Tibial nerve (tissue), 4 donors: Measurements from ENCODE around the gene SETD3. TPM values are rescaled to one million over a fixed set of nuclear protein-coding genes. Genes with fewer than 3 reads are reported as not detected.

Source experiments
- DNase-seq, 2 donors: peaks; one replicate each; pipeline ENCODE4 v3.0.0-alpha.2; 2019; ENCODE audit warnings: low spot score in 2 of 2
- H3K27ac ChIP-seq, 4 donors: fragments of 200-600 bp; sonication (generic) in 3 of 4; one replicate each; pipeline ENCODE4 v1.5.1; 2017 to 2019; ENCODE audit warnings: mild to moderate bottlenecking in 1 of 4
- H3K27me3 ChIP-seq, 2 donors: fragments of 200-600 bp; sonication (generic) in 1 of 2; one replicate each; pipeline versions ENCODE4 v1.5.1 to v1.6.0; 2017 to 2019
- H3K36me3 ChIP-seq, 3 donors: fragments of 200-600 bp; sonication (generic); one replicate each; pipeline ENCODE4 v1.5.1; 2018 to 2019
- H3K4me1 ChIP-seq, 4 donors: fragments of 200-600 bp; sonication (generic) in 3 of 4; one replicate each; pipeline ENCODE4 v1.5.1; 2017 to 2019
- H3K4me3 ChIP-seq, 4 donors: fragments of 200-600 bp; sonication (generic) in 3 of 4; one replicate each; pipeline ENCODE4 v1.5.1; 2017 to 2019; ENCODE audit warnings: mild to moderate bottlenecking in 1 of 4, moderate library complexity in 1 of 4
- H3K9me3 ChIP-seq, 4 donors: fragments of 200-600 bp; sonication (generic) in 3 of 4; one replicate each; pipeline ENCODE4 v1.5.1; 2017 to 2019
- CTCF ChIP-seq, 5 experiments: fragments of 200-600 bp in 3 of 5; fragments of 450-650 bp in 2 of 5; sonication (generic) in 3 of 5; IDR thresholded peaks; one replicate each; pipeline ENCODE4 v1.5.1; 2016 to 2019; ENCODE audit warnings: antibody characterized with exemption in 5 of 5, mild to moderate bottlenecking in 3 of 5, moderate library complexity in 2 of 5
- EP300 ChIP-seq, 2 donors: sonication (generic); formaldehyde crosslinking; IDR thresholded peaks; one replicate each; pipeline ENCODE4 v1.6.1; 2017; ENCODE audit warnings: antibody characterized with exemption in 2 of 2, mild to moderate bottlenecking in 1 of 2
- POLR2A ChIP-seq, 2 donors: fragments of 450-650 bp; IDR thresholded peaks; one replicate each; pipeline ENCODE4 v1.6.1; 2017; ENCODE audit warnings: antibody characterized with exemption in 2 of 2, mild to moderate bottlenecking in 2 of 2, moderate library complexity in 2 of 2
- WGBS, 2 donors: methylation state at CpG; one replicate each; pipeline ENCODE4 v1.1.5; 2018; 5-methylcytosine and 5-hydroxymethylcytosine counted together
- total RNA-seq, 4 donors: library from RNA; depleted of rRNA; stranded (reverse); fragments of >200 nt; gene quantifications; one replicate each; pipeline ENCODE4 v1.1.0, GENCODE V29; 2016

The SETD3 gene
- total RNA-seq, 4 donors from 2014 or later, result 63.3 to 118 (median 80.6) TPM

- no peaks in the 10 kb centered on the region for H3K9me3 ChIP-seq
- WGBS, 2 donors, result 93 to 95% methylated on average over 13 of the region's 13 CpGs
- peaks cover 0 to 79% (median 27%) of the 10 kb centered on the region in 3 donors for H3K36me3 ChIP-seq
These were observed 27.4 kb upstream of the SETD3 start for GRCh38 chr14:99507860-99508640.

GRCh38 chr14:99506276-99506675, 25.6 kb upstream of the SETD3 start:
- 90 to 91% methylated on average over 6 of the region's 6 CpGs for WGBS, 2 donors
- no peak for DNase-seq
- Histone ChIP-seq H3K9me3 (no peaks in the 10 kb centered on the region), H3K36me3 (peaks cover 4 to 90% (median 31%) of the 10 kb centered on the region in 3 donors), H3K4me3 (no peak overlapping the region), H3K27me3 (no peaks in the 10 kb centered on the region), H3K27ac (no peak overlapping the region), H3K4me1 (peaks cover 0 to 17% (median 8%) of the 10 kb centered on the region in 4 donors)
- TF ChIP-seq CTCF (IDR thresholded peaks at IDR 0.05) (no peak), EP300 (IDR thresholded peaks at IDR 0.05) (no peak), POLR2A (IDR thresholded peaks at IDR 0.05) (no peak)

More at GRCh38 chr14:99507860-99508640, 27.4 kb upstream of the SETD3 start:
- Histone ChIP-seq H3K27ac (no peak overlapping the region), H3K4me1 (peaks cover 0 to 33% (median 14%) of the 10 kb centered on the region in 4 donors), H3K27me3 (no peaks in the 10 kb centered on the region), H3K4me3 (no peak overlapping the region)
- TF ChIP-seq POLR2A (IDR thresholded peaks at IDR 0.05) (no peak), CTCF (IDR thresholded peaks at IDR 0.05) (no peak), EP300 (IDR thresholded peaks at IDR 0.05) (no peak)
- no peak for DNase-seq

- no peak for TF ChIP-seq POLR2A (IDR thresholded peaks at IDR 0.05)
- no peak for TF ChIP-seq CTCF (IDR thresholded peaks at IDR 0.05)
- TF ChIP-seq EP300 (IDR thresholded peaks at IDR 0.05), result no peak
- WGBS, 2 donors, result 85 to 88% methylated on average over 5 of the region's 5 CpGs
- no peak overlapping the region for H3K27ac ChIP-seq
- DNase-seq, result no peak
- H3K36me3 ChIP-seq, result peaks cover 4 to 96% (median 31%) of the 10 kb centered on the region in 3 donors
- no peaks in the 10 kb centered on the region for H3K27me3 ChIP-seq
- no peak overlapping the region for H3K4me3 ChIP-seq
- H3K4me1 ChIP-seq, result peaks cover 0 to 6% (median 0%) of the 10 kb centered on the region in 4 donors
- H3K9me3 ChIP-seq, result no peaks in the 10 kb centered on the region
These were observed 24.4 kb upstream of the SETD3 start for GRCh38 chr14:99505089-99505488.

- TF ChIP-seq POLR2A (IDR thresholded peaks at IDR 0.05) (no peak), EP300 (IDR thresholded peaks at IDR 0.05) (no peak), CTCF (IDR thresholded peaks at IDR 0.05) (no peak)
- DNase-seq, result no peak
- Histone ChIP-seq H3K4me3 (no peak overlapping the region), H3K9me3 (no peaks in the 10 kb centered on the region), H3K4me1 (no peaks in the 10 kb centered on the region), H3K36me3 (peaks cover 4 to 84% (median 31%) of the 10 kb centered on the region in 3 donors), H3K27me3 (no peaks in the 10 kb centered on the region), H3K27ac (no peak overlapping the region)
- 88 to 92% methylated on average over 4 of the region's 4 CpGs for WGBS, 2 donors
These were observed 23.3 kb upstream of the SETD3 start for GRCh38 chr14:99503848-99504453.

GRCh38 chr14:99502989-99503421, 22.3 kb upstream of the SETD3 start:
- WGBS, 2 donors, result 78 to 84% methylated on average over 12 to 13 of the region's 14 CpGs
- Histone ChIP-seq H3K27ac (no peak overlapping the region), H3K36me3 (peaks cover 4 to 83% (median 29%) of the 10 kb centered on the region in 3 donors), H3K27me3 (no peaks in the 10 kb centered on the region), H3K4me1 (no peaks in the 10 kb centered on the region), H3K9me3 (no peaks in the 10 kb centered on the region), H3K4me3 (no peak overlapping the region)
- TF ChIP-seq CTCF (IDR thresholded peaks at IDR 0.05) (no peak), EP300 (IDR thresholded peaks at IDR 0.05) (no peak), POLR2A (IDR thresholded peaks at IDR 0.05) (no peak)
- DNase-seq, result no peak
